ENCODE results near the gene CASR.
A peak's percentile ranks its signal among the peaks of the same experiment; 100 is the strongest.

The CASR gene

DNA sequence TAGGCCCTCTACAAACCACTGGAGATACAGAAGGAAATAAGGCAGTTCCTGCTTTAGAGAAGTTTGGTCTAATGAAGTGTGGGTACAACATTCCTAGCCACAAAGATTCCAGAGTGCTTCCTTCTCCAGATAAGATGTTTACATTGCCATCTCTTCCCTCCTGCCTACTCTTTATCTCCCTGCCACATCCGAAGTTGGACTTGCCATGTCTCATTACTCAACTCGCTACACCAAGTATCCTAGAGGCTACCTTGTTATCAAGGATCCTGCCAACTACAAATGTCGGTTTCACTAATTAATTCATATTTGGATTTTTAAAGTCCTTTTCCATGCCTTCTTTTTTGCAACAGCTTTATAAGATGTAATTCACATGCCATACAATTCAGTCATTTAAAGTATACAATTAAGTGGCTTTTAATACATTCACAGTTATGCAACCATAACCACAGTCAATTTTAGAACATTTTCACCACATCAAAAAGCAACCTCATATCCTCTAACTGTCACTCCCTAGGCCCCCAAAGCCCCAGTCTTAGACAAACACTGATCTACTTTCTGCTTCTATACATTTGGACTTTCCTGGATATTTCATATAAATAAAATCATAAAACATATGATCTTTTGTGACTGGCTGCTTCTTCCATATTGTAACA lies 87.9 kb downstream of the CASR start:
- H3K79me2 ChIP-seq: peaks cover 23% of the 10 kb centered on the region
- H3K9me3 ChIP-seq (ENCODE audit: control insufficient read depth, low read length): no peaks in the 10 kb centered on the region
- H3K9ac ChIP-seq: no peak overlapping the region
- peaks cover 54% of the 10 kb centered on the region for H3K4me1 ChIP-seq
- peak overlapping the region; percentile 55 for H3K27ac ChIP-seq
- no peak overlapping the region for H3K4me3 ChIP-seq (ENCODE audit: low read depth, low read length)
- H3K36me3 ChIP-seq (ENCODE audit: control insufficient read depth, insufficient read depth, low read length): no peaks in the 10 kb centered on the region
- no peak for TF ChIP-seq CTCF (IDR thresholded peaks at IDR 0.05)
- no peaks in the 10 kb centered on the region for H3K27me3 ChIP-seq (ENCODE audit: control insufficient read depth, insufficient read depth, low read length)
- H2AFZ ChIP-seq: no peak overlapping the region
- no peak overlapping the region for H3K4me2 ChIP-seq (ENCODE audit: low read length)

- no peaks in the 10 kb centered on the region for H3K27me3 ChIP-seq (ENCODE audit: control insufficient read depth, insufficient read depth, low read length)
- H3K79me2 ChIP-seq: peaks cover 23% of the 10 kb centered on the region
- no peak overlapping the region for H3K4me3 ChIP-seq (ENCODE audit: low read depth, low read length)
- H3K4me2 ChIP-seq (ENCODE audit: low read length): no peak overlapping the region
- H3K36me3 ChIP-seq (ENCODE audit: control insufficient read depth, insufficient read depth, low read length): no peaks in the 10 kb centered on the region
- H3K4me1 ChIP-seq: peaks cover 43% of the 10 kb centered on the region
- no peak for TF ChIP-seq CTCF (IDR thresholded peaks at IDR 0.05)
- H3K9me3 ChIP-seq (ENCODE audit: control insufficient read depth, low read length): no peaks in the 10 kb centered on the region
- no peak overlapping the region for H2AFZ ChIP-seq
- peak overlapping the region; percentile 11 for H3K27ac ChIP-seq
- H3K9ac ChIP-seq: no peak overlapping the region
These were observed 89.4 kb downstream of the CASR start for GRCh38 chr3:122272879-122273278.

GRCh38 chr3:122273498-122273897 lies 90.0 kb downstream of the CASR start:
- H3K9ac ChIP-seq: no peak overlapping the region
- no peak for TF ChIP-seq CTCF (IDR thresholded peaks at IDR 0.05)
- H3K27ac ChIP-seq: peak overlapping the region; percentile 11
- H3K4me3 ChIP-seq (ENCODE audit: low read depth, low read length): no peak overlapping the region
- no peaks in the 10 kb centered on the region for H3K27me3 ChIP-seq (ENCODE audit: control insufficient read depth, insufficient read depth, low read length)
- H3K4me2 ChIP-seq (ENCODE audit: low read length): no peak overlapping the region
- peaks cover 19% of the 10 kb centered on the region for H3K79me2 ChIP-seq
- no peak overlapping the region for H2AFZ ChIP-seq
- peaks cover 37% of the 10 kb centered on the region for H3K4me1 ChIP-seq
- no peaks in the 10 kb centered on the region for H3K36me3 ChIP-seq (ENCODE audit: control insufficient read depth, insufficient read depth, low read length)
- H3K9me3 ChIP-seq (ENCODE audit: control insufficient read depth, low read length): no peaks in the 10 kb centered on the region

- Histone ChIP-seq H3K4me1 (peaks cover 41% of the 10 kb centered on the region), H3K9me3 (ENCODE audit: control insufficient read depth, low read length) (no peaks in the 10 kb centered on the region), H3K9ac (no peak overlapping the region), H3K27me3 (ENCODE audit: control insufficient read depth, insufficient read depth, low read length) (no peaks in the 10 kb centered on the region), H3K4me2 (ENCODE audit: low read length) (no peak overlapping the region), H3K79me2 (peaks cover 3% of the 10 kb centered on the region), H3K36me3 (ENCODE audit: control insufficient read depth, insufficient read depth, low read length) (no peaks in the 10 kb centered on the region), H3K4me3 (ENCODE audit: low read depth, low read length) (no peak overlapping the region), H3K27ac (peak overlapping the region; percentile 66), H2AFZ (no peak overlapping the region)
- no peak for TF ChIP-seq CTCF (IDR thresholded peaks at IDR 0.05)
These were observed 98.4 kb downstream of the CASR start for GRCh38 chr3:122281891-122282290.

DNA sequence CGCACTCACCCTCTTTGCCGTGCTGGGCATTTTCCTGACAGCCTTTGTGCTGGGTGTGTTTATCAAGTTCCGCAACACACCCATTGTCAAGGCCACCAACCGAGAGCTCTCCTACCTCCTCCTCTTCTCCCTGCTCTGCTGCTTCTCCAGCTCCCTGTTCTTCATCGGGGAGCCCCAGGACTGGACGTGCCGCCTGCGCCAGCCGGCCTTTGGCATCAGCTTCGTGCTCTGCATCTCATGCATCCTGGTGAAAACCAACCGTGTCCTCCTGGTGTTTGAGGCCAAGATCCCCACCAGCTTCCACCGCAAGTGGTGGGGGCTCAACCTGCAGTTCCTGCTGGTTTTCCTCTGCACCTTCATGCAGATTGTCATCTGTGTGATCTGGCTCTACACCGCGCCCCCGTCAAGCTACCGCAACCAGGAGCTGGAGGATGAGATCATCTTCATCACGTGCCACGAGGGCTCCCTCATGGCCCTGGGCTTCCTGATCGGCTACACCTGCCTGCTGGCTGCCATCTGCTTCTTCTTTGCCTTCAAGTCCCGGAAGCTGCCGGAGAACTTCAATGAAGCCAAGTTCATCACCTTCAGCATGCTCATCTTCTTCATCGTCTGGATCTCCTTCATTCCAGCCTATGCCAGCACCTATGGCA lies 100.5 kb downstream of the CASR start:
- no peak overlapping the region for H2AFZ ChIP-seq
- H3K4me3 ChIP-seq (ENCODE audit: low read depth, low read length): no peak overlapping the region
- no peaks in the 10 kb centered on the region for H3K36me3 ChIP-seq (ENCODE audit: control insufficient read depth, insufficient read depth, low read length)
- peaks cover 2% of the 10 kb centered on the region for H3K79me2 ChIP-seq
- H3K27me3 ChIP-seq (ENCODE audit: control insufficient read depth, insufficient read depth, low read length): no peaks in the 10 kb centered on the region
- TF ChIP-seq CTCF (IDR thresholded peaks at IDR 0.05): no peak
- H3K4me1 ChIP-seq: peaks cover 54% of the 10 kb centered on the region
- no peak overlapping the region for H3K4me2 ChIP-seq (ENCODE audit: low read length)
- peak overlapping the region; percentile 66 for H3K27ac ChIP-seq
- no peaks in the 10 kb centered on the region for H3K9me3 ChIP-seq (ENCODE audit: control insufficient read depth, low read length)
- no peak overlapping the region for H3K9ac ChIP-seq
